HEK293 (cell line): ENCODE measurements around the gene CDC42EP2.

ENCODE experiments used
- CTCF ChIA-PET: fragments of 350-600 bp; formaldehyde crosslinking; extraction: SDS; loops from one replicate; lab custom pipeline; 2021; ENCODE audit warnings: antibody characterized with exemption; lab: Yijun Ruan, JAX
- POLR2A ChIA-PET: fragments of 300-600 bp; formaldehyde crosslinking; extraction: SDS; loops from one replicate; lab custom pipeline; 2020; ENCODE audit warnings: antibody characterized with exemption, inconsistent platforms; lab: Yijun Ruan, JAX
- H3K27ac ChIP-seq: fragments of 200-500 bp; sonication (Bioruptor generic); 2 replicates; pipeline ENCODE4 v1.5.1; 2014; ENCODE audit warnings: low read depth, low read length, control low read depth, inconsistent platforms; ENCODE audit errors: extremely low read depth
- H3K36me3 ChIP-seq, 2 experiments: fragments of 200-500 bp in 1 of 2; sonication (Bioruptor generic) in 1 of 2; 1 replicate in 1 of 2; 2 replicates in 1 of 2; pipeline ENCODE4 v1.5.1; 2014 to 2017; ENCODE audit warnings: inconsistent platforms in 2 of 2, low read length in 2 of 2; ENCODE audit not compliant: control insufficient read depth in 2 of 2, insufficient read depth in 1 of 2
- H3K4me1 ChIP-seq: fragments of 200-500 bp; sonication (Bioruptor generic); 2 replicates; pipeline ENCODE4 v1.5.1; 2014; ENCODE audit warnings: mild to moderate bottlenecking, low read length, inconsistent platforms; ENCODE audit not compliant: control insufficient read depth, insufficient read depth
- H3K4me3 ChIP-seq: 2 replicates; pipeline ENCODE4 v1.5.1; 2011; ENCODE audit warnings: low read depth, mild to moderate bottlenecking, control low read depth, low read length, moderate library complexity
- H3K9me3 ChIP-seq: fragments of 200-500 bp; sonication (Bioruptor generic); 2 replicates; pipeline ENCODE4 v1.5.1; 2014; ENCODE audit warnings: low read depth, low read length, inconsistent platforms; ENCODE audit not compliant: control insufficient read depth, insufficient read depth
- FEZF1 ChIP-seq: fragments of 450-650 bp; formaldehyde crosslinking; IDR thresholded peaks from 2 replicates; pipeline ENCODE4 v1.5.1; 2016; ENCODE audit warnings: missing biosample characterization, missing genetic modification characterization
- GLIS2 ChIP-seq: fragments of 450-650 bp; formaldehyde crosslinking; IDR thresholded peaks from 2 replicates; pipeline ENCODE4 v1.5.1; 2016; ENCODE audit warnings: missing biosample characterization, missing genetic modification characterization
- KLF1 ChIP-seq: fragments of 450-650 bp; formaldehyde crosslinking; IDR thresholded peaks from 2 replicates; pipeline ENCODE4 v1.5.1; 2016; ENCODE audit warnings: missing biosample characterization, missing genetic modification characterization
- ZNF202 ChIP-seq: fragments of 450-650 bp; formaldehyde crosslinking; IDR thresholded peaks from 2 replicates; pipeline ENCODE4 v1.5.1; 2016; ENCODE audit warnings: missing biosample characterization, missing genetic modification characterization, borderline replicate concordance
- ZNF394 ChIP-seq: fragments of 450-650 bp; formaldehyde crosslinking; IDR thresholded peaks from 2 replicates; pipeline ENCODE4 v1.5.1; 2016; ENCODE audit warnings: missing biosample characterization, missing genetic modification characterization, mild to moderate bottlenecking, moderate library complexity, borderline replicate concordance
- ZNF585B ChIP-seq: fragments of 450-650 bp; formaldehyde crosslinking; IDR thresholded peaks from 2 replicates; pipeline ENCODE4 v1.5.1; 2016; ENCODE audit warnings: missing biosample characterization, missing genetic modification characterization
- ZNF626 ChIP-seq: fragments of 450-650 bp; sonication (Bioruptor Pico); formaldehyde crosslinking; IDR thresholded peaks from 2 replicates; pipeline ENCODE4 v1.5.1; 2018; ENCODE audit warnings: missing biosample characterization, missing genetic modification characterization, inconsistent platforms
- ZNF792 ChIP-seq: fragments of 450-650 bp; formaldehyde crosslinking; IDR thresholded peaks from 2 replicates; pipeline ENCODE4 v1.5.1; 2016; ENCODE audit warnings: missing biosample characterization, missing genetic modification characterization
- ZSCAN23 ChIP-seq: fragments of 450-650 bp; formaldehyde crosslinking; IDR thresholded peaks from 2 replicates; pipeline ENCODE4 v1.5.1; 2016; ENCODE audit warnings: missing biosample characterization, missing genetic modification characterization
- TF ChIP-seq, protein P1 (sequence below): fragments of 450-650 bp; formaldehyde crosslinking; IDR thresholded peaks from 2 replicates; pipeline ENCODE4 v1.5.1; 2016; ENCODE audit warnings: missing biosample characterization, missing genetic modification characterization
- TF ChIP-seq, protein P2 (sequence below): sonication (generic); formaldehyde crosslinking; IDR thresholded peaks from 2 replicates; pipeline ENCODE4 v1.8.1; 2022; ENCODE audit warnings: mild to moderate bottlenecking, moderate library complexity, missing genetic modification reagents
- TF ChIP-seq, protein P3 (sequence below): fragments of 450-650 bp; formaldehyde crosslinking; IDR thresholded peaks from 2 replicates; pipeline ENCODE4 v1.5.1; 2017; ENCODE audit warnings: missing biosample characterization, missing genetic modification characterization
- TF ChIP-seq, protein P4 (sequence below): fragments of 450-650 bp; formaldehyde crosslinking; IDR thresholded peaks from 2 replicates; pipeline ENCODE4 v1.5.1; 2016; ENCODE audit warnings: missing biosample characterization, missing genetic modification characterization
- TF ChIP-seq, protein P5 (sequence below): fragments of 450-650 bp; formaldehyde crosslinking; IDR thresholded peaks from 2 replicates; pipeline ENCODE4 v1.5.1; 2016; ENCODE audit warnings: missing biosample characterization, missing genetic modification characterization

Gene CDC42EP2

DNA sequence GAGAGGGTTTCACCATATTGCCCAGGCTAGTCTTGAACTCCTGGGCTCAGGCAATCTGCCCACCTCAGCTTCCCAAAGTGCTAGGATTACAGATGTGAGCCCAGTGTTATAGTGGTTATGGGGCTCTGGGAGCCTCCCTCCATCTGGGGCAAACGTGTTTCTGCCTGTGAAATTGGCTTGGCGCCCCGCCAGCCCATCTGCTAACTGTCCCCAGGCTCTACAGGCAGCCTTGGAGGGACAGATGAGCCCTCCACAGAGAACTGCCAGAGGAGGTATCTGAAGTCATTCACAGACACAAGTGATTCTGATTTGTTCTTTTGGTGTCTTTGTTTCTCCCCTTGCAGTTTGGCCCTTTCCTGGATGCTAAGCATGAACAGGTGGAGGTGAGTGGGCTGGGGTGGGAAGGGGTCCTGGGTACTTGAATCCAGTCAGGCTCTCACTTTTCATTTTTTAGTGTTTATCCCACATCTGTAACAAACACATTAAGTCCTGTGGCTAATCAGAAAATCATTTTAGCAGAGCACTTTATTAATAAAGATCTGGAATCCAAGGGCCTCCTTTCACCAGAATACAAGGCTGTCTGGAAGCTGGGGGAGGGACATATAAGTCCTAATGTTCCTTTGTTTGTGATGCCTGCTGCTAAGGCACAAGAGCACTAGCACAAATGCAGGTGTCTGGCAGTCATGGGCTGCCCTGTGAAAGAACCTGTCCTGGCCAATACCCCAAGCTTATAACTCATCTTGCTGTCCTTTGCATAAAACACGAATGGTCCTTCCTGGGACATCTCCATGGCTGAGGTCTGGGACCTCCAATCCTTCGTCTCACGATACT lies 25.7 kb upstream of the CDC42EP2 start (continued):
- TF ChIP-seq, protein P1, sequence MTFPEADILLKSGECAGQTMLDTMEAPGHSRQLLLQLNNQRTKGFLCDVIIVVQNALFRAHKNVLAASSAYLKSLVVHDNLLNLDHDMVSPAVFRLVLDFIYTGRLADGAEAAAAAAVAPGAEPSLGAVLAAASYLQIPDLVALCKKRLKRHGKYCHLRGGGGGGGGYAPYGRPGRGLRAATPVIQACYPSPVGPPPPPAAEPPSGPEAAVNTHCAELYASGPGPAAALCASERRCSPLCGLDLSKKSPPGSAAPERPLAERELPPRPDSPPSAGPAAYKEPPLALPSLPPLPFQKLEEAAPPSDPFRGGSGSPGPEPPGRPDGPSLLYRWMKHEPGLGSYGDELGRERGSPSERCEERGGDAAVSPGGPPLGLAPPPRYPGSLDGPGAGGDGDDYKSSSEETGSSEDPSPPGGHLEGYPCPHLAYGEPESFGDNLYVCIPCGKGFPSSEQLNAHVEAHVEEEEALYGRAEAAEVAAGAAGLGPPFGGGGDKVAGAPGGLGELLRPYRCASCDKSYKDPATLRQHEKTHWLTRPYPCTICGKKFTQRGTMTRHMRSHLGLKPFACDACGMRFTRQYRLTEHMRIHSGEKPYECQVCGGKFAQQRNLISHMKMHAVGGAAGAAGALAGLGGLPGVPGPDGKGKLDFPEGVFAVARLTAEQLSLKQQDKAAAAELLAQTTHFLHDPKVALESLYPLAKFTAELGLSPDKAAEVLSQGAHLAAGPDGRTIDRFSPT (tag by site-specific recombination), result no peak

DNA sequence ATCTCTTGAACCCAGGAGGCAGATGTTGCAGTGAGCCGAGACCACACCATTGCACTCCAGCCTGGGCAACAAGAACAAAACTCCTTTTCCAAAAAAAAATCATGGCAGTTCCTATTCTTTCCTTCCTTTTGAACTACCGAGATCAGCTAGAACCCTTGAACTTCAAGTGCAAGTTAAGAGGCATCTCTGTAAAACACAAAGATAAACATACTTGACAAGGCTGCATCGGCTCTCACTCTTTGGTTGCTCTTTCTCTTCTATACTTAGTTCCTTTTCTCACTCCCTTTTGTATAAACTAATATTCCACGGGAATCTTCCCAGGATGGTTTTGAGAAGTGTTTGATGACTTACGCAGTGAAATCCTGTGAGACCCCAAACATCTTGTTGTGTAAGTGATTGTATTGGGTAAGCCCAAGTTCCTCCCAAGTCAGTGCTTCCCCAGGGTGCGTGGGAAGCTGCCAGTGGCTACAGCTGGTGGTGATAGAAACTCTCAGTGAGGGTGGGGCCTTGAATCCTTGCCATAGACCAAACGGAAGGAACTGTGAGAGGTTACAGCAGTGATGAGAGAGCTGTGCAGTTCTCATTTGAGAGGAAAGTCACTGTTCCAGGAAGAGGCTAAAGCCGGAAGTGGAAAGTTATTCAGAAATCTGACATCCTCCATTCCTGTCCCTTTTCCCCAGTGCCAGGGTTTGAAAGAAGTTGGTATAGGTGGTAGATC lies 24.1 kb upstream of the CDC42EP2 start:
- H3K36me3 ChIP-seq, result peaks cover 15 to 99% of the 10 kb centered on the region in 2 experiments
- ChIA-PET POLR2A (interaction anchor here (1.2 kb wide), 1 partner anchor 15 kb away, joined by 4 read pairs; no protein-coding TSS in a partner anchor), CTCF (interaction anchor here (0.7 to 2.2 kb wide), 4 partner anchors 10 to 39 kb away, joined by 3 to 9 read pairs (median 6); no protein-coding TSS in a partner anchor)
- no peak overlapping the region for H3K4me3 ChIP-seq
- TF ChIP-seq ZNF202 (tag by site-specific recombination) (no peak), FEZF1 (tag by site-specific recombination) (no peak), ZNF585B (tag by site-specific recombination) (no peak), ZNF394 (tag by site-specific recombination) (no peak), ZNF792 (no peak), ZSCAN23 (tag by site-specific recombination) (no peak), ZNF626 (tag by site-specific recombination) (no peak)
- TF ChIP-seq, protein P2, sequence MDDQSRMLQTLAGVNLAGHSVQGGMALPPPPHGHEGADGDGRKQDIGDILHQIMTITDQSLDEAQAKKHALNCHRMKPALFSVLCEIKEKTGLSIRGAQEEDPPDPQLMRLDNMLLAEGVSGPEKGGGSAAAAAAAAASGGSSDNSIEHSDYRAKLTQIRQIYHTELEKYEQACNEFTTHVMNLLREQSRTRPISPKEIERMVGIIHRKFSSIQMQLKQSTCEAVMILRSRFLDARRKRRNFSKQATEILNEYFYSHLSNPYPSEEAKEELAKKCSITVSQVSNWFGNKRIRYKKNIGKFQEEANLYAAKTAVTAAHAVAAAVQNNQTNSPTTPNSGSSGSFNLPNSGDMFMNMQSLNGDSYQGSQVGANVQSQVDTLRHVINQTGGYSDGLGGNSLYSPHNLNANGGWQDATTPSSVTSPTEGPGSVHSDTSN (CRISPR knock-in tag), result no peak
- TF ChIP-seq, protein P3, sequence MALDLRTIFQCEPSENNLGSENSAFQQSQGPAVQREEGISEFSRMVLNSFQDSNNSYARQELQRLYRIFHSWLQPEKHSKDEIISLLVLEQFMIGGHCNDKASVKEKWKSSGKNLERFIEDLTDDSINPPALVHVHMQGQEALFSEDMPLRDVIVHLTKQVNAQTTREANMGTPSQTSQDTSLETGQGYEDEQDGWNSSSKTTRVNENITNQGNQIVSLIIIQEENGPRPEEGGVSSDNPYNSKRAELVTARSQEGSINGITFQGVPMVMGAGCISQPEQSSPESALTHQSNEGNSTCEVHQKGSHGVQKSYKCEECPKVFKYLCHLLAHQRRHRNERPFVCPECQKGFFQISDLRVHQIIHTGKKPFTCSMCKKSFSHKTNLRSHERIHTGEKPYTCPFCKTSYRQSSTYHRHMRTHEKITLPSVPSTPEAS (tag by site-specific recombination), result no peak
- TF ChIP-seq, protein P4, sequence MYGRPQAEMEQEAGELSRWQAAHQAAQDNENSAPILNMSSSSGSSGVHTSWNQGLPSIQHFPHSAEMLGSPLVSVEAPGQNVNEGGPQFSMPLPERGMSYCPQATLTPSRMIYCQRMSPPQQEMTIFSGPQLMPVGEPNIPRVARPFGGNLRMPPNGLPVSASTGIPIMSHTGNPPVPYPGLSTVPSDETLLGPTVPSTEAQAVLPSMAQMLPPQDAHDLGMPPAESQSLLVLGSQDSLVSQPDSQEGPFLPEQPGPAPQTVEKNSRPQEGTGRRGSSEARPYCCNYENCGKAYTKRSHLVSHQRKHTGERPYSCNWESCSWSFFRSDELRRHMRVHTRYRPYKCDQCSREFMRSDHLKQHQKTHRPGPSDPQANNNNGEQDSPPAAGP, result no peak
- H3K9me3 ChIP-seq, result no peaks in the 10 kb centered on the region
- no peaks in the 10 kb centered on the region for H3K4me1 ChIP-seq
- no peak overlapping the region for H3K27ac ChIP-seq

DNA sequence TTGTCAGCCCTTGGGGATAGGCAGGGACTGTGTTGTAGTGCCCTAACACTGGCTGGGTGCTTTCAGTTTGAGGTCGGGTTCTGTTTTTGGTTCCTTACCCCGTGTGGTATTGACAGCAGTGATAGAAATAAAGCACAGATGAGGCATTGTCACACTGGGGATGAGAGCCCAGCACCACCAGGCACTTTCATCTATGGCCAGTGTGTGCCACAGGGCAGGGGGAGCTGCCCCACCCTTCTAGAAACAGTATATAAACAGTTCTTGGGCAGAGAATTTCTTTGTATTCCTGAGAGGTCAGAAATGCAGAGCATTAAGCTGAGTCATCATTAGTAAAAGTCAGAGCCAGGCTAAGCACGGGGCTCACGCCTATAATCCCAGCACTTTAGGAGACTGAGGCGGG lies 23.1 kb upstream of the CDC42EP2 start:
- Histone ChIP-seq H3K9me3 (no peaks in the 10 kb centered on the region), H3K4me3 (no peak overlapping the region), H3K4me1 (no peaks in the 10 kb centered on the region), H3K27ac (no peak overlapping the region), H3K36me3 (peaks cover 15 to 99% of the 10 kb centered on the region in 2 experiments)
- ChIA-PET POLR2A (interaction anchor here (0.9 kb wide), 1 partner anchor 23 kb away, joined by 3 read pairs; the partner anchor contains the start of gene CDC42EP2), CTCF (interaction anchor here (0.5 to 1.4 kb wide), 4 partner anchors 16 to 219 kb away, joined by 3 to 6 read pairs (median 4); no protein-coding TSS in a partner anchor)
- TF ChIP-seq GLIS2 (no peak), KLF1 (no peak)
- TF ChIP-seq, protein P1 (tag by site-specific recombination), result no peak
- TF ChIP-seq, protein P5, sequence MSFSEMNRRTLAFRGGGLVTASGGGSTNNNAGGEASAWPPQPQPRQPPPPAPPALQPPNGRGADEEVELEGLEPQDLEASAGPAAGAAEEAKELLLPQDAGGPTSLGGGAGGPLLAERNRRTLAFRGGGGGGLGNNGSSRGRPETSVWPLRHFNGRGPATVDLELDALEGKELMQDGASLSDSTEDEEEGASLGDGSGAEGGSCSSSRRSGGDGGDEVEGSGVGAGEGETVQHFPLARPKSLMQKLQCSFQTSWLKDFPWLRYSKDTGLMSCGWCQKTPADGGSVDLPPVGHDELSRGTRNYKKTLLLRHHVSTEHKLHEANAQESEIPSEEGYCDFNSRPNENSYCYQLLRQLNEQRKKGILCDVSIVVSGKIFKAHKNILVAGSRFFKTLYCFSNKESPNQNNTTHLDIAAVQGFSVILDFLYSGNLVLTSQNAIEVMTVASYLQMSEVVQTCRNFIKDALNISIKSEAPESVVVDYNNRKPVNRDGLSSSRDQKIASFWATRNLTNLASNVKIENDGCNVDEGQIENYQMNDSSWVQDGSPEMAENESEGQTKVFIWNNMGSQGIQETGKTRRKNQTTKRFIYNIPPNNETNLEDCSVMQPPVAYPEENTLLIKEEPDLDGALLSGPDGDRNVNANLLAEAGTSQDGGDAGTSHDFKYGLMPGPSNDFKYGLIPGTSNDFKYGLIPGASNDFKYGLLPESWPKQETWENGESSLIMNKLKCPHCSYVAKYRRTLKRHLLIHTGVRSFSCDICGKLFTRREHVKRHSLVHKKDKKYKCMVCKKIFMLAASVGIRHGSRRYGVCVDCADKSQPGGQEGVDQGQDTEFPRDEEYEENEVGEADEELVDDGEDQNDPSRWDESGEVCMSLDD (tag by site-specific recombination), result no peak
